PC-9 (cell line): ENCODE measurements around the gene ZNF467.

Experiments used
- EZH2 ChIP-seq: fragments of 200-600 bp; sonication (generic); IDR thresholded peaks from 2 replicates; pipeline ENCODE4 v1.8.0; 2017; ENCODE audit warnings: antibody characterized with exemption, low read depth
- TF ChIP-seq, protein P1 (sequence below): fragments of 200-600 bp; sonication (generic); conservative IDR thresholded peaks from 2 replicates; pipeline ENCODE4 v1.6.1; 2017; ENCODE audit warnings: mixed run types, antibody characterized with exemption, mild to moderate bottlenecking, moderate library complexity

DNA sequence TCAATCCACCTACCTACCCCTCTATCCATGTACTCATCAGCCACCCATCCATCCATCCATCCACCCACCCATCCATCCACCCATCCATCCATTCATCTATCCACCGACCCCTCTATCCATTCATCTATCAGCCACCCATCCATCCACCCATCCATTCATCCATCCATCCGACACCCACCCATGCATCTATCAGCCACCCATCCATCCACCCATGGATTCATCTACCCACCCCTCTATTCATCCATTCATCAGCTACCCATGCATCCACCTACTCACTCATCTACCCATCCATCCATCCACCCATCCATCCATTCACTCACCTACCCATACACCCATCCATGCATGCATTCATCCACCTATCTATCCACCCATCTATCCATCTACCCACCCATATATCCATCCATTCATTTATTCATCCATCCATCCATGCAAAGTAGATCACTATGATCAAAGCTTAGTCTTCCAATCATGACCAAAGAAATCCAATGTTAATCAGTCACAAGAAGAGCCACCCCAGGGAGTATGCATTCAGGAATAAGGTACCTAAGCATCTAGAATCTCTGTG is 27.7 kb upstream of the ZNF467 start:
- TF ChIP-seq, protein P1, sequence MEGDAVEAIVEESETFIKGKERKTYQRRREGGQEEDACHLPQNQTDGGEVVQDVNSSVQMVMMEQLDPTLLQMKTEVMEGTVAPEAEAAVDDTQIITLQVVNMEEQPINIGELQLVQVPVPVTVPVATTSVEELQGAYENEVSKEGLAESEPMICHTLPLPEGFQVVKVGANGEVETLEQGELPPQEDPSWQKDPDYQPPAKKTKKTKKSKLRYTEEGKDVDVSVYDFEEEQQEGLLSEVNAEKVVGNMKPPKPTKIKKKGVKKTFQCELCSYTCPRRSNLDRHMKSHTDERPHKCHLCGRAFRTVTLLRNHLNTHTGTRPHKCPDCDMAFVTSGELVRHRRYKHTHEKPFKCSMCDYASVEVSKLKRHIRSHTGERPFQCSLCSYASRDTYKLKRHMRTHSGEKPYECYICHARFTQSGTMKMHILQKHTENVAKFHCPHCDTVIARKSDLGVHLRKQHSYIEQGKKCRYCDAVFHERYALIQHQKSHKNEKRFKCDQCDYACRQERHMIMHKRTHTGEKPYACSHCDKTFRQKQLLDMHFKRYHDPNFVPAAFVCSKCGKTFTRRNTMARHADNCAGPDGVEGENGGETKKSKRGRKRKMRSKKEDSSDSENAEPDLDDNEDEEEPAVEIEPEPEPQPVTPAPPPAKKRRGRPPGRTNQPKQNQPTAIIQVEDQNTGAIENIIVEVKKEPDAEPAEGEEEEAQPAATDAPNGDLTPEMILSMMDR, result no peak
- no peak for TF ChIP-seq EZH2
